Activated CD8-positive, alpha-beta memory T cell treated with anti-CD3 and anti-CD28 coated beads for 36 hours (primary cell): ENCODE results near the gene GALNT9. TPM values are rescaled to one million over a fixed set of nuclear protein-coding genes. Genes with fewer than 3 reads are reported as not detected.

Source experiments
- CTCF ChIA-PET: fragments of 350-600 bp; sonication (Branson Sonifier 250); formaldehyde crosslinking; loops from one replicate; lab custom pipeline; 2021; ENCODE audit warnings: antibody characterized with exemption; lab: Charles Lee
- POLR2A ChIA-PET: fragments of 350-600 bp; sonication (Branson Sonifier 250); formaldehyde crosslinking; loops from one replicate; lab custom pipeline; 2021; ENCODE audit warnings: antibody characterized with exemption; lab: Charles Lee
- total RNA-seq, 2 experiments: library from RNA; stranded (reverse); gene quantifications; one replicate each; pipeline ENCODE4 v1.2.3, GENCODE V29; 2021

Gene GALNT9
- total RNA-seq, 2 experiments from 2014 or later, result not detected

- ChIA-PET CTCF (no interaction called here), POLR2A (no interaction called here)
These were observed 155.2 kb downstream of the GALNT9 start for GRCh38 chr12:132174015-132174838.

- CTCF ChIA-PET, result no interaction called here
- POLR2A ChIA-PET, result no interaction called here
These were observed 156.0 kb downstream of the GALNT9 start for GRCh38 chr12:132173135-132174014.

GRCh38 chr12:132172619-132173018, 156.8 kb downstream of the GALNT9 start:
- ChIA-PET CTCF (no interaction called here), POLR2A (no interaction called here)

- ChIA-PET CTCF (no interaction called here), POLR2A (no interaction called here)
These were observed 157.3 kb downstream of the GALNT9 start for GRCh38 chr12:132171968-132172521.

GRCh38 chr12:132171293-132171967, 158.0 kb downstream of the GALNT9 start:
- ChIA-PET CTCF (no interaction called here), POLR2A (no interaction called here)

GRCh38 chr12:132170637-132171292, 158.6 kb downstream of the GALNT9 start:
- ChIA-PET POLR2A (no interaction called here), CTCF (no interaction called here)

- ChIA-PET POLR2A (no interaction called here), CTCF (no interaction called here)
These were observed 159.2 kb downstream of the GALNT9 start for GRCh38 chr12:132170094-132170636.

GRCh38 chr12:132169376-132169775, 160.0 kb downstream of the GALNT9 start:
- ChIA-PET POLR2A (no interaction called here), CTCF (no interaction called here)

GRCh38 chr12:132168311-132169031, 160.9 kb downstream of the GALNT9 start:
- POLR2A ChIA-PET, result no interaction called here
- CTCF ChIA-PET, result no interaction called here

- ChIA-PET POLR2A (no interaction called here), CTCF (no interaction called here)
These were observed 161.6 kb downstream of the GALNT9 start for GRCh38 chr12:132167611-132168310.

- ChIA-PET POLR2A (no interaction called here), CTCF (no interaction called here)
These were observed 162.4 kb downstream of the GALNT9 start for GRCh38 chr12:132166801-132167591.

- CTCF ChIA-PET, result no interaction called here
- POLR2A ChIA-PET, result no interaction called here
These were observed 163.3 kb downstream of the GALNT9 start for GRCh38 chr12:132166093-132166492.

GRCh38 chr12:132165584-132165983, 163.8 kb downstream of the GALNT9 start:
- CTCF ChIA-PET, result no interaction called here
- POLR2A ChIA-PET, result no interaction called here

- POLR2A ChIA-PET, result no interaction called here
- CTCF ChIA-PET, result no interaction called here
These were observed 165.0 kb downstream of the GALNT9 start for GRCh38 chr12:132164426-132164825.

GRCh38 chr12:132163911-132164288, 165.5 kb downstream of the GALNT9 start:
- ChIA-PET CTCF (no interaction called here), POLR2A (no interaction called here)

- ChIA-PET POLR2A (interaction anchor here (1.0 kb wide), 1 partner anchor 10 kb away, joined by 4 read pairs; no protein-coding TSS in a partner anchor), CTCF (interaction anchor here (1.4 kb wide), 1 partner anchor 9 kb away, joined by 5 read pairs; no protein-coding TSS in a partner anchor)
These were observed 166.1 kb downstream of the GALNT9 start for GRCh38 chr12:132163041-132163910.
